ENCODE results near the gene NLGN4X.

The NLGN4X gene

DNA sequence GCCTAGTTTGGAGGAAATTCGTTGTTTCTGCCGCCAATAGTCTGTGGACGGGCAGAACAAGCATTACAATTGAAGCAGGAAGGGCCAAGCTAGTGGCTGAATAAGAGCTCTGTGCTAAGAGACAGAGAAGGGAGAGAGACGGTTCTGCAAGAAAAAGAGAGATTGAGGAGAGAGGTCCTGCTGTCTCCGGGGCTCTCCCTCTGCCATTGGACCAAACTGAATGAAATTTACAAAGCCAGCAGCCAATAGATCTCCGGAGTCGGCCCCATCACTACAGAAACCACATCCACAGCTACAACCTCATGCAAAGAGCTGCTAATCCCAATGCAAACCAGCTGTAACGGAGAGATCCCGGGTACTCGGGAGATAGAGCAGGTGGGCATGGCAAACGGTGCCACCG, at the start of gene NLGN4X:
TSS of gene NLGN4X (minus strand) at position 148 of the 400 bp plus-strand sequence. CDS start 77,401 bp downstream, outside the sequence.
- no peak for DNase-seq (ENCODE audit: low read depth)

DNA sequence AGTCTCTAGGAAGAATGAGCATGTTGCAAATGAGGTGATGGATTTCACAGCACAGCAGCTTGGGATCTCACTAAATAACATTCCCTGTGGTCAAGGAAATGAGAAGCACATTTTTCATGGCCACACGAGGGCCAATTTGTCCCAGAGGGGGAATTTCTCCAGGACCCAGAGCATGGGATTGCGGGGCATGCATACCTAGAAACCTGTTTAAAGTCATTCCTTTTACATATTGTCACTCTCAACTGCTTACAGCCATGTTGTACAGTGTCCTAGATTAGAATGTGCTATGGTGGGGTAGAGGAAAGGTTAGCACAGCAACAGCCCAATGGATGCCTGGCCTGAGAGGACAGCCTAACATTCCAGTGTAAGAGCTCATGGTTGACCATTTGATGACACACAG, 37.4 kb upstream of the NLGN4X start:
- no peak for DNase-seq (ENCODE audit: low read depth)

- no peak for DNase-seq (ENCODE audit: low read depth)
Observed at GRCh38 chrX:6262959-6263358, 34.3 kb upstream of the NLGN4X start.

DNA sequence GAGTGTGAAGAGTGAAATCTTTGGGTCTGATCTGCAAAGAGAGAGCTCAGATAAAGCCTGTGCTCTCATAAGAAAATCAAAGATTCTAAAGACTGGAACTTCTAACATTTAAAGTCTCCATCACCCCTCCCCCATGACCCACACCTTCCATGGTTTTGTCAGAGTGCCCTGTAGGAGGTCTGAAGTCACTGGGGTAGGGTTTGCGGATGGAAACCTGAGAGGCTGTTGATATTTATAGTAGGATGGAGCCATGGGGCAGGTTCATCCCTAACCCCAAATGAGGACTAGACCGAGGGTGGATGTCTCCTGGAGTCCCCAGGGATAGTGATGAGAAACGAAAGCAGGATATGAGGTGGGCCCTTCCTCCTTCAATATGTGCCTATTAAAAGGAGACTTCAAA, 28.4 kb upstream of the NLGN4X start:
- no peak for DNase-seq (ENCODE audit: low read depth)

- no peak for DNase-seq (ENCODE audit: low read depth)
Observed at GRCh38 chrX:6244666-6245065, 16.0 kb upstream of the NLGN4X start.

DNA sequence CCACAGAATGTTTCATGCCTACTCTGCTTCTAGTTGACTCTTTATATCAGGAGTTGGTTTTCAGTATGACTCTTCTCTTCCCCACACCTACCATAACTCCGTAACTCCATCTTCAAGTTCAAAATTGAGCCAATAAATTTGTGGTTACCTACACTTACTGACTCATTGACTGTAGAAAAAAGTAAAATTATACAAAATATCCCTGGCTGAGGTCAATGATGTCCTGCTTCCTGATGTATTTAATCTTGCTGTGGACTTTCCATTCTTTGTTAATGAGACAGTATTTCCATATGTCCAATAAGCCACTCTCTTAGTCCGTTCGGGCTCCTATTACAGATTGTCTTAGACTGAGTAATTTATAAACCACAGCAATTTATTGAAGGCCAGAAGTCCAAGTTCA, 9.9 kb upstream of the NLGN4X start:
- DNase-seq (ENCODE audit: low read depth) = no peak

GRCh38 chrX:6227935-6228334, 732 bp downstream of the NLGN4X start:
- no peak for DNase-seq (ENCODE audit: low read depth)

DNA sequence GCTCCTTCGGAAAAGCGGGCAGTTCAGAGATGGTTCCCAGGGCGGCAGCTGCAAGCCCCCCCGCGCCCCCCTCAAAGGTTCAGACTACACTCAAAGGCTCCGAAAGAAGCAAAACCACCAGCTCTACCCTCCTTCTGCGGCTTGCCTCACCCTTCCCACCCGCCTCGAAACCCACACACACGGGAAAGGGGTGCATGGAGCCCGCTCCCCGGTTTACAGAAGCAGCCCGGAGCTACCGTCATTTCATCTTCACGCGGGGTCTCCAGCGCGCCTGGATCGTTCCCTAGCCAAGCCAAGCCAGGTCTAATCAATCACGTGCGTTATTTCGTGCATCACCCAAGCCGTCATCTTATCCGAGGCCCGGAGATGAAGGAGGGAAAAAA, 1.2 kb downstream of the NLGN4X start:
- no peak for DNase-seq (ENCODE audit: low read depth)

GRCh38 chrX:6226596-6227452, 1.8 kb downstream of the NLGN4X start:
- DNase-seq (ENCODE audit: low read depth) = no peak

DNA sequence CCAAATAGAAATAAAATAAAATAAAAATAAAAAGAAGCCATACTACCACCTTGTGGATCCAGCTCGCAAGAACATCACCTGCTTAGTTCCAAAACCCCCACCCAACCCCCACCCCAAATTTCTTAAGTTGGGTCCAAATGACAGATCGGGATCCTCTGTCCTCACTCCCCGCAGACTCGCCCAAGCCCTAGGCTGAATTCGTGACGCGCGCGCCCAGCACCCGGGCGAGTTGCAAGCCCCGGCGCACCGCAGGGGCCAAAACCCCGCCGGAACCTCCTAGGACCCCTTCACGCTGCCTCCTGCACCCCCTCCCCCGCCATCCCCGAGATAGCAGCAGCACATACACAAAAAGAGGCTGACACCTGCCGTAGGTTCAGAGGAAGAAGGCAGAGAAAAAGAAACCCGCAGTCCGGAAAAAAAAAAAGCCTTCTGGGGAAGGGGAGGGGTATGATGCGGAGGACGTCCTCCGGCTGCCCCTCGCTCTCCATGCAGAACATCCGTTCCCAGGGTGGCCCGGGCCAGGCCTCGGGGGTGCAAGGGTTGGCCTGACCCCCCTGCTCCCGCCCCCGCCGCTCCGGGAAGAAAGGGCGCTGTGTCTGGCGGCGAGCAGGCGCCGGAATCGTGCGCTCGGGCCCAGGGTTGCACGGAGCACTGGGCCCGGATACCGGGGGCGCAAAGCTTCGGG, 2.6 kb downstream of the NLGN4X start:
- no peak for DNase-seq (ENCODE audit: low read depth)

- no peak for DNase-seq (ENCODE audit: low read depth)
Observed at GRCh38 chrX:6225288-6225910, 3.3 kb downstream of the NLGN4X start.

DNA sequence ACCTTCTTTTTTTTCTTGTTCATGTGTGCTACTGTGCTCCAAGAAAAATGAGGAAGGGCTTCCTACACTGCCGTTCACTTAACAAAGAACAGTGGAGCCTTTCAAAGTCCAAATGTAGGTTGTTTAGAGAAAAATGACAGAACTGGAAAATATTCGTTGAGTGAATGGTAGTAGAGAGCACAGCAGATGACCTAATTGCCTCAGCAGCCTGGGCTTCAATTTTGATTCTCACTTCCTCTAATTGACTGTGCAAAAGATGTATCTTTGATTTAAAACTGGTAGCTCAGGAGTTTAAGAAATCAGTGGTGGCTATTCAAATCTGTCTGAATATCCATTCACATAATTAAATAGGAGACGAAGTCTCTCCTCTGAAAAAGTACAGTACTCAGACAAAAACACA, 5.2 kb downstream of the NLGN4X start:
- DNase-seq (ENCODE audit: low read depth) = no peak

- no peak for DNase-seq (ENCODE audit: low read depth)
Observed at GRCh38 chrX:6210230-6210629, 18.4 kb downstream of the NLGN4X start.

GRCh38 chrX:6203462-6204215, 25.0 kb downstream of the NLGN4X start:
- no peak for DNase-seq (ENCODE audit: low read depth)

GRCh38 chrX:6199486-6199885, 29.2 kb downstream of the NLGN4X start:
- DNase-seq (ENCODE audit: low read depth) = no peak

DNA sequence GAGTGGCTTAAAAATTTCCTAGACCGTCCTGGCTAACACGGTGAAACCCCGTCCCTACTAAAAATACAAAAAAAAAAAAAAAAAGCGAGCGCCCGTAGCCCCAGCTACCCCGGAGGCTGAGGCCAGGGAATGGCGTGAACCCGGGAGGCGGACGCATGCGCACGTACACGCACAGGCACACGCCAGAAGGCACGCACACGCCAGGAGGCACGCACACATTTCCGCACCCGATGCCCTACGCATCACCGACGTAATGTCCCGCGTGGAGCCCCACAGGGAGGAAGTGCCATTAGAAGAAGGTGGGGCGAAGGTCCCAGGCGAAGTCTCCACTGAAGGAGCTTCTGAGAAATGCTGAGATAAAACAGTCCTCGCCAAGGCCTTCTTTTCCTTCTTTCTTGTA, 41.4 kb downstream of the NLGN4X start:
- no peak for DNase-seq (ENCODE audit: low read depth)

GRCh38 chrX:6184900-6185515, 43.7 kb downstream of the NLGN4X start:
- DNase-seq (ENCODE audit: low read depth) = no peak

DNA sequence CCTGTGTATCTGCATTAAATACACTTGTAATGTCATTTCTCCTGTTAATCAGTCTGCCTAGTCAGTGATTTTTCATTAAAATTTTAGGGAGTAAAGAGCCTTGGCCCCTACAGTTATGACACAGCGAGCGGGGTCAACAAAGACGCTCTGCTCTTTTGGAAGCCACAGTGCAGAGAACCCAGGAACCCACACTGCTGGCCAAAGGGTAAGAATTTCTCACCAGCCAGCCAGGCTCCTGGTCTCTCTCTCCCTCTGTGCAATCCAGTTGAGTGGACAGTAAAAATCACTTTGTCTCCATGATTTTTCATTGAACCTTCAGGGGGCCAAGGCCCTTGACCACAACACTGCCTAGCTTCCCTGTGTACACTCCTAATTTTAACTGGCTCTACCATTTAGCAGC, 52.8 kb downstream of the NLGN4X start:
- DNase-seq (ENCODE audit: low read depth) = no peak

DNA sequence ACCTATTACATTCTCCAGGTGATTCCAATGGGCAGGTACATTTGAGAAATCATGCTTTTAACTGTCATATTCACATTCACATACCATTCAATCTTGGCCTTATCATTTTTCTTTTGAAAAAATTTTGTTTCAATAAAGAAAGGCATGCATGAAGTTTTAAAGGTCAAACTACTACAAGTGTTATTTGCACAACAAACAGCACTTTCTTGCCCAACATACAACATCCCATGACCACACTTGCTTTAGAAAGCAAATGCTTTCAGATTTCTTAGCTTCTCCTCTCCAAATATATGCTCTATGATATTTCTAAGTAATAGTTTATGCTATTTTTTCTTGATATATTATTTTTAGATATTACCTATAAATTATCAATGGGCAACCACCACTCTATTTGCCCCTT, 58.2 kb downstream of the NLGN4X start:
- DNase-seq (ENCODE audit: low read depth) = no peak

- DNase-seq (ENCODE audit: low read depth) = no peak
Observed at GRCh38 chrX:6169407-6169806, 59.3 kb downstream of the NLGN4X start.

DNA sequence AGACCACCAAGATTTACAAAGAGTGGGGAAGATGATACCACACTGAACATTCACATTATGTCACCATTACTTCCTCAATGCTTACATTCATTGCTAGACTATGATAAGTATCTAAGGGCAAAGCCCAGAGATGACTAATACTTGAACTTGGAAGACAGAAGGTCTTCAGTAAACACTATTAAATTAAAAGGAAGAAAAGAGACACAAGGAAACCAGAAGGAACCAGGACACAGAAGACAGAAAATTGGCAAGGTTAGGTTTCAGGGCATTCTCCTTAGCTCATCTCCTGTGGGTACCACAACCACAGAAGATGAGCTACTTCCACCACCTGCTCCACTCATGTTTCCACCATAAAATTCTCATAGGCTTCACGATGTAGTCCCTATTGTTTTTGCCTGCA, 64.9 kb downstream of the NLGN4X start:
- no peak for DNase-seq (ENCODE audit: low read depth)

GRCh38 chrX:6159468-6159867, 69.2 kb downstream of the NLGN4X start:
- no peak for DNase-seq (ENCODE audit: low read depth)

Data from stimulated activated CD8-positive, alpha-beta memory T cell treated with anti-CD3 and anti-CD28 coated beads, Interleukin-12 subunit alpha, Interleukin-12 subunit beta, amount 100 ng/mL, for 1 hour (primary cell).